Upper lobe of left lung (tissue), 4 donors: ENCODE results near the gene GON7.

Source experiments
- EP300 ChIP-seq, 4 donors: sonication (generic); formaldehyde crosslinking; IDR thresholded peaks; one replicate each; pipeline ENCODE4 v1.5.1; 2017; ENCODE audit warnings: antibody characterized with exemption in 4 of 4, control low read depth in 2 of 4
- POLR2A ChIP-seq, 4 donors: fragments of 450-650 bp; IDR thresholded peaks; one replicate each; pipeline ENCODE4 v1.5.1; 2016 to 2017; ENCODE audit warnings: antibody characterized with exemption in 4 of 4, mild to moderate bottlenecking in 2 of 4
- POLR2AphosphoS5 ChIP-seq, 2 donors: sonication (generic); formaldehyde crosslinking; IDR thresholded peaks; one replicate each; pipeline ENCODE4 v1.5.1; 2017; ENCODE audit warnings: antibody characterized with exemption in 2 of 2
- TF ChIP-seq, protein P1 (sequence below), 6 experiments: fragments of 450-650 bp in 4 of 6; fragments of 200-600 bp in 2 of 6; sonication (generic) in 2 of 6; IDR thresholded peaks; one replicate each; pipeline ENCODE4 v1.5.1; 2016 to 2019; ENCODE audit warnings: antibody characterized with exemption in 6 of 6

DNA sequence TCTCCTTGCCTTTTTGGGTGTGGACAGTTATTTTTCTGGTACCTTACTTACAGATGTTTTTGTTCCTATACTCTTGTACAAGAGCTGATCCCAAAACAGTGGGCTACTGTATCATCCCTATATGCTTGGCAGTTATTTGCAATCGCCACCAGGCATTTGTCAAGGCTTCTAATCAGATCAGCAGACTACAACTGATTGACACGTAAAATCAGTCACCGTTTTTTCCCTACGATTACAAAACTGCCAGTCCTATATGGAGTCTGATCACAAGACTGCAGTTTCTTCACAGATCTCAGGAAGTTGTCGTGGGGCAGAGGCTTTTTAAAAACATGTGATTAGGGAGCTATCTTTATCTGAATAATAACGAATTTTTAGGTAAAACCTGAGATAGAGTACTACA, 20.4 kb downstream of the GON7 start:
- TF ChIP-seq, protein P1, sequence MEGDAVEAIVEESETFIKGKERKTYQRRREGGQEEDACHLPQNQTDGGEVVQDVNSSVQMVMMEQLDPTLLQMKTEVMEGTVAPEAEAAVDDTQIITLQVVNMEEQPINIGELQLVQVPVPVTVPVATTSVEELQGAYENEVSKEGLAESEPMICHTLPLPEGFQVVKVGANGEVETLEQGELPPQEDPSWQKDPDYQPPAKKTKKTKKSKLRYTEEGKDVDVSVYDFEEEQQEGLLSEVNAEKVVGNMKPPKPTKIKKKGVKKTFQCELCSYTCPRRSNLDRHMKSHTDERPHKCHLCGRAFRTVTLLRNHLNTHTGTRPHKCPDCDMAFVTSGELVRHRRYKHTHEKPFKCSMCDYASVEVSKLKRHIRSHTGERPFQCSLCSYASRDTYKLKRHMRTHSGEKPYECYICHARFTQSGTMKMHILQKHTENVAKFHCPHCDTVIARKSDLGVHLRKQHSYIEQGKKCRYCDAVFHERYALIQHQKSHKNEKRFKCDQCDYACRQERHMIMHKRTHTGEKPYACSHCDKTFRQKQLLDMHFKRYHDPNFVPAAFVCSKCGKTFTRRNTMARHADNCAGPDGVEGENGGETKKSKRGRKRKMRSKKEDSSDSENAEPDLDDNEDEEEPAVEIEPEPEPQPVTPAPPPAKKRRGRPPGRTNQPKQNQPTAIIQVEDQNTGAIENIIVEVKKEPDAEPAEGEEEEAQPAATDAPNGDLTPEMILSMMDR (IDR thresholded peaks at IDR 0.05), result no peak
- TF ChIP-seq EP300 (IDR thresholded peaks at IDR 0.05) (no peak), POLR2A (IDR thresholded peaks at IDR 0.05) (peak in 1 of 4 donors; percentile 32), POLR2AphosphoS5 (IDR thresholded peaks at IDR 0.05) (no peak)
